H1 (cell line): ENCODE results near the gene SYCE3. TPM values are rescaled to one million over a fixed set of nuclear protein-coding genes. Genes with fewer than 3 reads are reported as not detected.

Experiments used
- CTCF ChIA-PET: fragments of 300-600 bp; sonication (Branson Sonifier 250); formaldehyde crosslinking; loops from one replicate; lab custom pipeline; 2021; ENCODE audit not compliant: partially characterized antibody; lab: Charles Lee
- POLR2A ChIA-PET: fragments of 300-600 bp; sonication (Branson Sonifier 250); formaldehyde crosslinking; loops from one replicate; lab custom pipeline; 2021; ENCODE audit warnings: inconsistent platforms; ENCODE audit not compliant: partially characterized antibody; lab: Charles Lee
- DNase-seq, 2 experiments: peaks; one replicate each; pipeline versions ENCODE4 v3.0.0 to v3.0.0-alpha.2; 2010 to 2022; ENCODE audit warnings: low spot score in 2 of 2, low read depth in 1 of 2, mixed read lengths in 1 of 2
- FAIRE-seq: peaks from 2 replicates; lab custom pipeline; 2011; peaks lifted over from hg19 to GRCh38; lab: Jason Lieb, UNC
- H2AFZ ChIP-seq: 2 replicates; pipeline ENCODE4 v1.8.1; 2012; ENCODE audit warnings: low read length, inconsistent platforms
- H2AK5ac ChIP-seq: 2 replicates; pipeline ENCODE4 v1.6.1; 2013; ENCODE audit warnings: low read depth, low read length
- H2BK120ac ChIP-seq: replicated peaks from 2 replicates; pipeline ENCODE3; 2013; ENCODE audit warnings: low read depth, low read length, inconsistent platforms
- H2BK12ac ChIP-seq: 2 replicates; pipeline ENCODE4 v1.6.1; 2013; ENCODE audit warnings: low read depth, low read length
- H2BK15ac ChIP-seq: 2 replicates; pipeline ENCODE4 v1.6.1; 2013; ENCODE audit warnings: low read length
- H2BK20ac ChIP-seq: 2 replicates; pipeline ENCODE4 v1.6.1; 2013; ENCODE audit warnings: low read length
- H2BK5ac ChIP-seq: 2 replicates; pipeline ENCODE4 v1.6.1; 2013; ENCODE audit warnings: low read depth, low read length
- H3K14ac ChIP-seq: 2 replicates; pipeline ENCODE4 v1.6.1; 2013; ENCODE audit warnings: inconsistent platforms; ENCODE audit not compliant: insufficient read length
- H3K18ac ChIP-seq: 2 replicates; pipeline ENCODE4 v1.6.1; 2013; ENCODE audit warnings: low read length; ENCODE audit errors: extremely low read depth
- H3K23ac ChIP-seq: 2 replicates; pipeline ENCODE4 v1.6.1; 2013; ENCODE audit warnings: inconsistent platforms; ENCODE audit not compliant: insufficient read length
- H3K23me2 ChIP-seq: 2 replicates; pipeline ENCODE4 v1.6.1; 2013; ENCODE audit warnings: low read depth, low read length
- H3K27ac ChIP-seq: 2 replicates; pipeline ENCODE4 v1.6.1; 2011; ENCODE audit warnings: low read depth, low read length, inconsistent platforms
- H3K27me3 ChIP-seq, 4 experiments: replicated peaks in 1 of 4; 1 replicate in 1 of 4; 2 replicates in 3 of 4; pipeline versions ENCODE4 v1.6.1 to v1.8.1; 2011 to 2013; ENCODE audit warnings: low read length in 3 of 4, mild to moderate bottlenecking in 3 of 4, inconsistent platforms in 2 of 4, mixed read lengths in 2 of 4, moderate library complexity in 1 of 4; ENCODE audit not compliant: control insufficient read depth in 3 of 4, insufficient read depth in 3 of 4; ENCODE audit errors: extremely low read depth in 1 of 4
- H3K36me3 ChIP-seq, 4 experiments: 2 replicates each; pipeline versions ENCODE4 v1.6.1 to v1.8.1; 2011 to 2013; ENCODE audit warnings: mild to moderate bottlenecking in 4 of 4, low read length in 3 of 4, moderate library complexity in 2 of 4, control low read depth in 1 of 4, inconsistent platforms in 1 of 4; ENCODE audit not compliant: insufficient read depth in 4 of 4, control insufficient read depth in 2 of 4
- H3K4ac ChIP-seq: replicated peaks from 2 replicates; pipeline ENCODE3; 2013; ENCODE audit warnings: low read length, low read depth, mixed read lengths, inconsistent platforms; ENCODE audit not compliant: insufficient read length
- H3K4me1 ChIP-seq, 4 experiments: replicated peaks in 1 of 4; 1 replicate in 1 of 4; 2 replicates in 3 of 4; pipeline versions ENCODE4 v1.6.1 to v1.8.1; 2011 to 2013; ENCODE audit warnings: low read length in 3 of 4, inconsistent platforms in 2 of 4, mixed read lengths in 1 of 4; ENCODE audit not compliant: insufficient read depth in 4 of 4, control insufficient read depth in 3 of 4
- H3K4me2 ChIP-seq, 2 experiments: 2 replicates each; pipeline versions ENCODE4 v1.6.1 to v1.8.1; 2011 to 2013; ENCODE audit warnings: low read depth in 2 of 2, low read length in 2 of 2, control low read depth in 1 of 2, inconsistent platforms in 1 of 2, mild to moderate bottlenecking in 1 of 2; ENCODE audit not compliant: insufficient read depth in 1 of 2
- H3K4me3 ChIP-seq, 4 experiments: fragments of 200-600, 300-600 bp in 1 of 4; sonication (generic), shearing (Covaris generic), sonication (Bioruptor Twin) in 1 of 4; 2 replicates each; pipeline versions ENCODE4 v1.5.1 to v1.8.1; 2011 to 2016; ENCODE audit warnings: low read length in 4 of 4, low read depth in 3 of 4, control low read depth in 2 of 4, inconsistent platforms in 2 of 4, mild to moderate bottlenecking in 2 of 4, mixed read lengths in 1 of 4, moderate library complexity in 1 of 4; ENCODE audit not compliant: insufficient read depth in 2 of 4; ENCODE audit errors: extremely low read depth in 1 of 4
- H3K56ac ChIP-seq: replicated peaks from 2 replicates; pipeline ENCODE3; 2013; ENCODE audit warnings: low read depth, mild to moderate bottlenecking, mixed read lengths, low read length, inconsistent platforms; ENCODE audit not compliant: insufficient read length
- H3K79me1 ChIP-seq: 2 replicates; pipeline ENCODE4 v1.6.1; 2013; ENCODE audit warnings: low read depth, low read length, control low read depth
- H3K79me2 ChIP-seq, 2 experiments: 2 replicates each; pipeline versions ENCODE4 v1.6.1 to v1.8.1; 2012 to 2013; ENCODE audit warnings: low read length in 2 of 2, mild to moderate bottlenecking in 2 of 2, inconsistent platforms in 1 of 2; ENCODE audit not compliant: insufficient read depth in 2 of 2, control insufficient read depth in 1 of 2
- H3K9ac ChIP-seq, 4 experiments: replicated peaks in 1 of 4; 1 replicate in 1 of 4; 2 replicates in 3 of 4; pipeline versions ENCODE4 v1.6.1 to v1.8.1; 2011 to 2013; ENCODE audit warnings: low read depth in 3 of 4, low read length in 3 of 4, control low read depth in 2 of 4, mild to moderate bottlenecking in 2 of 4, moderate library complexity in 2 of 4, inconsistent platforms in 1 of 4; ENCODE audit errors: extremely low read depth in 1 of 4
- H3K9me3 ChIP-seq, 2 experiments: 2 replicates each; pipeline versions ENCODE4 v1.6.1 to v1.8.1; 2012 to 2013; ENCODE audit warnings: mild to moderate bottlenecking in 2 of 2, moderate library complexity in 2 of 2, control low read depth in 1 of 2, inconsistent platforms in 1 of 2, low read depth in 1 of 2, low read length in 1 of 2, mixed read lengths in 1 of 2; ENCODE audit not compliant: insufficient read depth in 2 of 2
- H4K20me1 ChIP-seq, 2 experiments: replicated peaks in 1 of 2; 2 replicates each; pipeline versions ENCODE3 to v1.8.1; 2011 to 2013; ENCODE audit warnings: inconsistent platforms in 2 of 2, low read length in 2 of 2, mild to moderate bottlenecking in 1 of 2; ENCODE audit not compliant: insufficient read depth in 2 of 2, control insufficient read depth in 1 of 2
- H4K5ac ChIP-seq: 2 replicates; pipeline ENCODE4 v1.6.1; 2013; ENCODE audit warnings: low read length, low read depth, mixed read lengths, inconsistent platforms; ENCODE audit not compliant: insufficient read length
- H4K8ac ChIP-seq: 2 replicates; pipeline ENCODE4 v1.8.0; 2013; ENCODE audit warnings: mild to moderate bottlenecking, moderate library complexity, low read length, inconsistent platforms; ENCODE audit not compliant: insufficient read depth; ENCODE audit errors: extremely low read depth
- H4K91ac ChIP-seq: replicated peaks from 2 replicates; pipeline ENCODE3; 2013; ENCODE audit warnings: low read length, mixed read lengths, inconsistent platforms; ENCODE audit not compliant: insufficient read length
- ASH2L ChIP-seq: fragments of 200-600, 300-600 bp; sonication (generic); IDR thresholded peaks from one replicate; pipeline ENCODE4 v1.7.1; 2017; ENCODE audit warnings: low read length
- CHD1 ChIP-seq: IDR thresholded peaks from 2 replicates; pipeline ENCODE4 v1.6.1; 2012; ENCODE audit warnings: low read depth, low read length, improper control_type of control experiment
- KDM1A ChIP-seq: fragments of 200-600, 300-600 bp; sonication (generic); IDR thresholded peaks from 2 replicates; pipeline ENCODE4 v1.7.1; 2016; ENCODE audit warnings: mild to moderate bottlenecking, low read length, borderline replicate concordance
- KDM4A ChIP-seq: IDR thresholded peaks from one replicate; pipeline ENCODE4 v1.7.1; 2012; ENCODE audit warnings: low read depth, mild to moderate bottlenecking, moderate library complexity, low read length, inconsistent platforms; ENCODE audit not compliant: severe bottlenecking
- KDM5A ChIP-seq: fragments of 200-600 bp; IDR thresholded peaks from 2 replicates; pipeline ENCODE4 v1.7.1; 2012; ENCODE audit warnings: mild to moderate bottlenecking, low read length, inconsistent platforms, mixed read lengths
- MAFK ChIP-seq: IDR thresholded peaks from 2 replicates; pipeline ENCODE4 v1.6.1; 2012; ENCODE audit warnings: low read depth, mild to moderate bottlenecking, improper control_type of control experiment, low read length
- NANOG ChIP-seq: IDR thresholded peaks from 2 replicates; pipeline ENCODE4 v1.6.1; 2011; ENCODE audit warnings: low read length, low read depth, mild to moderate bottlenecking, inconsistent platforms; ENCODE audit not compliant: insufficient read depth, poor library complexity, severe bottlenecking
- RXRA ChIP-seq: IDR thresholded peaks from 2 replicates; pipeline ENCODE4 v1.6.1; 2011; ENCODE audit warnings: low read depth, mild to moderate bottlenecking, low read length, moderate library complexity; ENCODE audit not compliant: insufficient read depth
- SUZ12 ChIP-seq: fragments of 200-600 bp; sonication (generic); IDR thresholded peaks from 2 replicates; pipeline ENCODE4 v1.6.1; 2012; ENCODE audit warnings: mild to moderate bottlenecking, inconsistent platforms, low read length, moderate library complexity, mixed read lengths
- TEAD4 ChIP-seq: IDR thresholded peaks from 2 replicates; pipeline ENCODE4 v1.6.1; 2012; ENCODE audit warnings: low read depth, low read length, inconsistent platforms, mixed read lengths
- WGBS, 2 experiments: shearing (Covaris generic) in 1 of 2; methylation state at CpG; one replicate each; pipeline versions ENCODE4 v1.1.6 to v1.1.7; 2013 to 2015; ENCODE audit warnings: low lambda C conversion rate in 2 of 2, mixed read lengths in 2 of 2, inconsistent platforms in 1 of 2, low coverage in 1 of 2, missing lambda C conversion rate in 1 of 2; ENCODE audit not compliant: insufficient replicate concordance in 2 of 2, insufficient coverage in 1 of 2, insufficient read length in 1 of 2; ENCODE audit errors: extremely low coverage in 1 of 2, missing lambda C conversion rate in 1 of 2; 5-methylcytosine and 5-hydroxymethylcytosine counted together
- polyA plus RNA-seq, 7 experiments: library from polyadenylated mRNA; depleted of rRNA in 3 of 7; stranded (reverse) in 5 of 7; unstranded in 2 of 7; fragments of >200 nt in 5 of 7; fragments of 200-250 nt in 2 of 7; gene quantifications; 1 replicate in 5 of 7; 2 replicates in 1 of 7; 4 replicates in 1 of 7; pipeline versions ENCODE4 v1.2.1 to v1.2.3, GENCODE V29; 2011 to 2013; ENCODE audit warnings: missing spikeins in 2 of 7, mixed read lengths in 2 of 7
- total RNA-seq: library from RNA; stranded (reverse); fragmentation: NEBNext Ultra II Directional; extraction: Animal tissue kit (Norgen Biotek cat#: 25700); gene quantifications from 2 replicates; pipeline ENCODE4 v1.2.1, GENCODE V29; 2021

Gene SYCE3
- total and polyA plus RNA-seq, 2 of the 8 experiments (the other 6 are each of a cell fraction or from before 2014, with no cell fraction given): 1.9 TPM; not detected in 1

DNA sequence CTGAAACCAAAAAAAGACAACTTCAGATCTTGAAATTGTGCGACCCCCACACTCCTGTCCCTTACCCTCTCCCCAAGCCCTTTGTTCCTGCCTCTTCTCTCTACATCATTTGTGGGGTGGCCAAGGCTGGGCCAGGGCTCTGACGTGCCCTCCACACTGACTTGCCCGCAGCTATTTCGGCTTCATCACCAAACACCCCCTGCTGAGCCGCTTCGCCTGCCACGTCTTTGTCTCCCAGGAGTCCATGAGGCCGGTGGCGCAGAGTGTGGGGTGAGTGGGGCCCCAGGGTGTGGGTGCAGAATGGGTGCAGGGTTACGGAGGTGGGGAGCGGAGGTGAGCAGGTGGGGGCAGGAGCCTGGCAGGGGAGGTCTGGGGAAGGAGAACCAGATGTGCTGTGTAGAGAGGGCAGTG is 47.3 kb upstream of the SYCE3 start:
- H2BK120ac ChIP-seq: no peak overlapping the region
- DNase-seq (no peak), FAIRE-seq (no peak)
- no peak overlapping the region for H3K14ac ChIP-seq
- H3K27ac ChIP-seq: no peak overlapping the region
- peaks cover 4 to 23% (median 16%) of the 10 kb centered on the region in 4 experiments for H3K27me3 ChIP-seq
- TF ChIP-seq KDM4A (no peak), CHD1 (no peak), ASH2L (no peak), RXRA (no peak), MAFK (no peak), KDM1A (no peak), TEAD4 (no peak), SUZ12 (no peak), NANOG (no peak), KDM5A (no peak)
- H3K4ac ChIP-seq: no peak overlapping the region
- POLR2A ChIA-PET: interaction anchor here (1.6 kb wide), 1 partner anchor 10 kb away, joined by 4 read pairs; no protein-coding TSS in a partner anchor
- H3K23me2 ChIP-seq: no peaks in the 10 kb centered on the region
- H3K36me3 ChIP-seq: no peaks in the 10 kb centered on the region
- H3K4me1 ChIP-seq: peaks cover 0 to 13% (median 2%) of the 10 kb centered on the region in 4 experiments; a peak in 4 of 7 replicates
- no peak overlapping the region for H3K9ac ChIP-seq
- H3K9me3 ChIP-seq: no peaks in the 10 kb centered on the region
- no peak overlapping the region for H4K91ac ChIP-seq
- H2BK20ac ChIP-seq: no peak overlapping the region
- H2BK5ac ChIP-seq: no peak overlapping the region
- WGBS, 2 experiments: 91% methylated on average over 4 of the region's 11 CpGs; no CpG with 5 or more reads in 1 of the 2 experiments
- H2BK15ac ChIP-seq: no peak overlapping the region
- no peak overlapping the region for H2AFZ ChIP-seq
- H3K79me2 ChIP-seq: no peaks in the 10 kb centered on the region
- H2AK5ac ChIP-seq: no peak overlapping the region
- H4K8ac ChIP-seq: no peak overlapping the region
- no peaks in the 10 kb centered on the region for H3K79me1 ChIP-seq
- no peak overlapping the region for H3K56ac ChIP-seq
- no peak overlapping the region for H3K23ac ChIP-seq
- no peak overlapping the region for H3K18ac ChIP-seq
- no peak overlapping the region for H3K4me3 ChIP-seq
- no peak overlapping the region for H2BK12ac ChIP-seq
- CTCF ChIA-PET: interaction anchor here (0.8 to 5.4 kb wide), 8 partner anchors 11 to 112 kb away, joined by 3 to 39 read pairs (median 4); partner anchors contain the start of genes ARSA, CPT1B and SYCE3
- no peak overlapping the region for H4K5ac ChIP-seq
- peaks cover 0 to 6% of the 10 kb centered on the region in 2 experiments for H4K20me1 ChIP-seq
- H3K4me2 ChIP-seq: no peak overlapping the region
